PFSK-1 (cell line): ENCODE results near the gene SEC23IP.

Source experiments
- POLR2AphosphoS5 ChIP-seq: IDR thresholded peaks from 2 replicates; pipeline ENCODE4 v1.6.1; 2012; ENCODE audit warnings: low read depth, mild to moderate bottlenecking, control low read depth, low read length, moderate library complexity
- TAF1 ChIP-seq: IDR thresholded peaks from 2 replicates; pipeline ENCODE4 v1.6.1; 2012; ENCODE audit warnings: low read length, control low read depth, borderline replicate concordance; ENCODE audit not compliant: insufficient read depth
- TF ChIP-seq, protein P1 (sequence below), 2 experiments: IDR thresholded peaks; 2 replicates each; pipeline versions ENCODE4 v1.6.1 to v1.8.0; 2011 to 2012; ENCODE audit warnings: low read depth in 2 of 2, low read length in 2 of 2, control low read depth in 1 of 2, inconsistent platforms in 1 of 2, mild to moderate bottlenecking in 1 of 2, moderate library complexity in 1 of 2; ENCODE audit not compliant: insufficient read depth in 1 of 2

DNA sequence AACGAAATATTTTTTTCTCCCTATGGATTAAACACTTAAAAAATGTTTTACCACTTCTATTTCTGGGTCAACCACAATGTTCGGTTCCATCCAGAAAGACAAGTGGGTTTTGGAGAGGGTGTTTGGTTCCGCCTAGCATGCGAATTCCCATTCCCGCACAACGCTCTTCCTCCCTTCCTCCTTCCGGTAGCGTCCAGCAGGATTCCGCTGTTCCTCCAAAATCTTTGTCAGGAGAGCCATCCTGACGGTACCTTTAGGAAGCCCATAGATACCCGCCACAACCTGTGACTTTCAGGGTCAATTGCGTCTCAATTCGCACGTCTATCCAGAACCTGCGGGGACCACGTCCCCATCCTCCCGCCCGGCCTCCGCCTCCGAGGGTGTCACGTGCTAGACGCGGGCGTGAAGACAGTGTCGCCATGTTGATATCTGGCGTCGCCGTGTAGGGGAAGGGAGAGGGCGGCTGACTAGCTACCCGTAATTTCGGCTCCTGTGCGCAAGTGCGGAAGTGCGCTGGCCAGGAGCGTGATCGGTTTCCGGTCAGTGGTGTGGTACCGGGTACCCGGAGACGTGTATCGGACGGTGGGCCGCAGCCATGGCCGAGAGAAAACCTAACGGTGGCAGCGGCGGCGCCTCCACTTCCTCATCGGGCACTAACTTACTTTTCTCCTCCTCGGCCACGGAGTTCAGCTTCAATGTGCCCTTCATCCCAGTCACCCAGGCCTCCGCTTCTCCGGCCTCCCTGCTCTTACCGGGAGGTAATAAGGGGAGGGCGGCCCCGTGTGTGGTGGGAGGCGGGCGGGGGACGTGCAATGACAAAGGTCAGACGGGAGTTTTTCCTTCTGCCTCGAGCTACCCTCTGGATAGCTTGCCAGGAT lies at the start of gene SEC23IP:
- TF ChIP-seq, protein P1, sequence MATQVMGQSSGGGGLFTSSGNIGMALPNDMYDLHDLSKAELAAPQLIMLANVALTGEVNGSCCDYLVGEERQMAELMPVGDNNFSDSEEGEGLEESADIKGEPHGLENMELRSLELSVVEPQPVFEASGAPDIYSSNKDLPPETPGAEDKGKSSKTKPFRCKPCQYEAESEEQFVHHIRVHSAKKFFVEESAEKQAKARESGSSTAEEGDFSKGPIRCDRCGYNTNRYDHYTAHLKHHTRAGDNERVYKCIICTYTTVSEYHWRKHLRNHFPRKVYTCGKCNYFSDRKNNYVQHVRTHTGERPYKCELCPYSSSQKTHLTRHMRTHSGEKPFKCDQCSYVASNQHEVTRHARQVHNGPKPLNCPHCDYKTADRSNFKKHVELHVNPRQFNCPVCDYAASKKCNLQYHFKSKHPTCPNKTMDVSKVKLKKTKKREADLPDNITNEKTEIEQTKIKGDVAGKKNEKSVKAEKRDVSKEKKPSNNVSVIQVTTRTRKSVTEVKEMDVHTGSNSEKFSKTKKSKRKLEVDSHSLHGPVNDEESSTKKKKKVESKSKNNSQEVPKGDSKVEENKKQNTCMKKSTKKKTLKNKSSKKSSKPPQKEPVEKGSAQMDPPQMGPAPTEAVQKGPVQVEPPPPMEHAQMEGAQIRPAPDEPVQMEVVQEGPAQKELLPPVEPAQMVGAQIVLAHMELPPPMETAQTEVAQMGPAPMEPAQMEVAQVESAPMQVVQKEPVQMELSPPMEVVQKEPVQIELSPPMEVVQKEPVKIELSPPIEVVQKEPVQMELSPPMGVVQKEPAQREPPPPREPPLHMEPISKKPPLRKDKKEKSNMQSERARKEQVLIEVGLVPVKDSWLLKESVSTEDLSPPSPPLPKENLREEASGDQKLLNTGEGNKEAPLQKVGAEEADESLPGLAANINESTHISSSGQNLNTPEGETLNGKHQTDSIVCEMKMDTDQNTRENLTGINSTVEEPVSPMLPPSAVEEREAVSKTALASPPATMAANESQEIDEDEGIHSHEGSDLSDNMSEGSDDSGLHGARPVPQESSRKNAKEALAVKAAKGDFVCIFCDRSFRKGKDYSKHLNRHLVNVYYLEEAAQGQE (IDR thresholded peaks at IDR 0.05; ENCODE audit: insufficient read depth in 1 of 2, low read depth in 2 of 2, low read length in 2 of 2): no peak
- TF ChIP-seq POLR2AphosphoS5 (peak; percentile 89), TAF1 (0 out of 2 replicates have a peak, but pooled peaks have one; percentile 50)
